BJ (cell line): Measurements from ENCODE around the gene ZIC5. TPM values are rescaled to one million over a fixed set of nuclear protein-coding genes. Genes with fewer than 3 reads are reported as not detected.

ENCODE experiments used
- CTCF ChIA-PET: fragments of 350-600 bp; formaldehyde crosslinking; extraction: SDS; loops from one replicate; lab custom pipeline; 2021; ENCODE audit warnings: antibody characterized with exemption, inconsistent platforms; lab: Yijun Ruan, JAX
- POLR2A ChIA-PET: fragments of 300-600 bp; sonication (Branson Sonifier 250); formaldehyde crosslinking; extraction: SDS; loops from one replicate; lab custom pipeline; 2021; ENCODE audit warnings: antibody characterized with exemption; lab: Charles Lee
- DNase-seq: peaks from one replicate; pipeline ENCODE4 v3.0.0-alpha.2; 2011; ENCODE audit warnings: low read depth
- H3K27me3 ChIP-seq: 2 replicates; pipeline ENCODE4 v1.6.0; 2011; ENCODE audit warnings: low read length; ENCODE audit not compliant: control insufficient read depth, insufficient read depth
- H3K36me3 ChIP-seq: 2 replicates; pipeline ENCODE4 v1.5.1; 2011; ENCODE audit warnings: low read length; ENCODE audit not compliant: control insufficient read depth, insufficient read depth
- H3K4me3 ChIP-seq: 2 replicates; pipeline ENCODE4 v1.5.1; 2011; ENCODE audit warnings: low read depth, mild to moderate bottlenecking, control low read depth, low read length
- CTCF ChIP-seq: IDR thresholded peaks from 2 replicates; pipeline ENCODE4 v1.5.1; 2011; ENCODE audit warnings: low read depth, mild to moderate bottlenecking, control low read depth, inconsistent platforms, low read length, moderate library complexity; ENCODE audit not compliant: insufficient read depth
- polyA plus RNA-seq: library from polyadenylated mRNA; depleted of rRNA; stranded (reverse); fragments of >200 nt; gene quantifications from 2 replicates; pipeline ENCODE4 v1.2.3, GENCODE V29; 2011

The ZIC5 gene
- polyA plus RNA-seq, 1 experiment: not detected

GRCh38 chr13:99983499-99984401 is 12.2 kb upstream of the ZIC5 start:
- Histone ChIP-seq H3K27me3 (peaks cover 53% of the 10 kb centered on the region), H3K36me3 (no peaks in the 10 kb centered on the region), H3K4me3 (no peak overlapping the region)
- POLR2A ChIA-PET: no interaction called here
- TF ChIP-seq CTCF: no peak
- no peak for DNase-seq
- CTCF ChIA-PET: interaction anchor here (0.6 to 1.8 kb wide), 4 partner anchors 10 to 869 kb away, joined by 3 to 6 read pairs (median 3); partner anchors contain the start of gene ZIC5

GRCh38 chr13:99982731-99983498 is 11.3 kb upstream of the ZIC5 start:
- H3K27me3 ChIP-seq: peaks cover 55% of the 10 kb centered on the region
- CTCF ChIA-PET: interaction anchor here (0.6 to 0.7 kb wide), 3 partner anchors 12 to 870 kb away, joined by 3 read pairs; partner anchors contain the start of gene ZIC5
- no peaks in the 10 kb centered on the region for H3K36me3 ChIP-seq
- POLR2A ChIA-PET: interaction anchor here (0.5 kb wide), 1 partner anchor 14 kb away, joined by 3 read pairs; no protein-coding TSS in a partner anchor
- TF ChIP-seq CTCF: no peak
- H3K4me3 ChIP-seq: no peak overlapping the region
- no peak for DNase-seq

- ChIA-PET POLR2A (no interaction called here), CTCF (no interaction called here)
- TF ChIP-seq CTCF: no peak
- Histone ChIP-seq H3K27me3 (peaks cover 56% of the 10 kb centered on the region), H3K36me3 (no peaks in the 10 kb centered on the region), H3K4me3 (no peak overlapping the region)
- DNase-seq: no peak
Measured at GRCh38 chr13:99982036-99982730, 10.6 kb upstream of the ZIC5 start.

DNA sequence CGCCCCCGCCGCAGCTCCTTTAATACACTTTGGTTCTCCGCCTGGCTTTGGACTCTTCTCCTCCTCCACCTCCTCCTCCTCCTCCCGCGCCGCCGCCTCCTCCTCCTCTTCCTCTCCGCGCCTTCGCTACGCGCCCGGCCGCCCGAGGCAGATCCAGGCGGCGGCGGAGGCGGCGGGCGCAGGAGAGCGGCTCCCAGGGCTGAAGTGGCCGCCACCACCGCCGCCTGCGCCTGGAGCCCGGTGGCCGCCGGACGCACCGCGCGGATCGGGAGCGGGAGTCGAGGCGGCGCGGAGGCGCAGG is 10.1 kb upstream of the ZIC5 start, which contains the start of gene ZIC2:
Gene ZIC2 (plus strand): TSS at position 50 of the 301 bp plus-strand sequence. CDS start 281 bp downstream, outside the sequence.
- Histone ChIP-seq H3K4me3 (peak within 1 kb of the TSS; percentile 34), H3K27me3 (peaks cover 57% of the 10 kb centered on the region), H3K36me3 (no peaks in the 10 kb centered on the region)
- DNase-seq: no peak
- ChIA-PET CTCF (no interaction called here), POLR2A (no interaction called here)
- TF ChIP-seq CTCF: no peak
